ENCODE data around the gene CTTNBP2.

GRCh38 chr7:117764031-117764430 lies 109.2 kb downstream of the CTTNBP2 start:
- no peak for TF ChIP-seq CHD4 (IDR thresholded peaks at IDR 0.05; ENCODE audit: borderline replicate concordance)
- TF ChIP-seq CTCF (IDR thresholded peaks at IDR 0.05) = no peak
- TF ChIP-seq MAX (IDR thresholded peaks at IDR 0.05) = no peak
- TF ChIP-seq MYC (IDR thresholded peaks at IDR 0.05; ENCODE audit: borderline replicate concordance, low read length) = no peak
- TF ChIP-seq RAD21 (conservative IDR thresholded peaks at IDR 0.05 in 1 of 2, IDR thresholded peaks at IDR 0.05 in 1 of 2) = no peak
- no peak for TF ChIP-seq CHD2 (IDR thresholded peaks at IDR 0.05; ENCODE audit: low read length, partially characterized antibody)
- no peak for TF ChIP-seq RARB (CRISPR knock-in tag; IDR thresholded peaks at IDR 0.05)
- no peak for TF ChIP-seq KDM1A (IDR thresholded peaks at IDR 0.05; ENCODE audit: low read depth)
- TF ChIP-seq GATA3 (IDR thresholded peaks at IDR 0.05; ENCODE audit: borderline replicate concordance) = no peak

Data from A549 (cell line).